A549 (cell line): ENCODE results near the gene CELF2.

Source experiments
- CBX2 ChIP-seq: fragments of 200-600 bp; sonication (generic); IDR thresholded peaks from 2 replicates; pipeline ENCODE4 v1.6.1; 2016; ENCODE audit warnings: low read depth, mild to moderate bottlenecking, borderline replicate concordance
- CBX8 ChIP-seq: fragments of 200-600 bp; sonication (generic); IDR thresholded peaks from 2 replicates; pipeline ENCODE4 v1.6.1; 2016
- CHD2 ChIP-seq: fragments of 150-350 bp; IDR thresholded peaks from 2 replicates; pipeline ENCODE4 v1.6.1; 2014; ENCODE audit warnings: low read length; ENCODE audit not compliant: partially characterized antibody
- CTCF ChIP-seq: fragments of >200 bp; sonication (Bioruptor Twin); formaldehyde crosslinking; IDR thresholded peaks from 3 replicates; pipeline ENCODE4 v1.5.1; 2016
- EP300 ChIP-seq, 2 experiments: fragments of >200 bp; sonication (Bioruptor Twin); formaldehyde crosslinking; IDR thresholded peaks; 2 replicates in 1 of 2; 3 replicates in 1 of 2; pipeline ENCODE4 v1.6.1; 2016 to 2017
- GATA3 ChIP-seq: IDR thresholded peaks from 2 replicates; pipeline ENCODE4 v1.6.1; 2012; ENCODE audit warnings: borderline replicate concordance
- KDM1A ChIP-seq: fragments of 200-600 bp; sonication (generic); IDR thresholded peaks from 2 replicates; pipeline ENCODE4 v1.6.1; 2016; ENCODE audit warnings: low read depth, mild to moderate bottlenecking
- MYC ChIP-seq: IDR thresholded peaks from 2 replicates; pipeline ENCODE4 v1.6.1; 2012; ENCODE audit warnings: mild to moderate bottlenecking, inconsistent platforms, low read length, improper control_type of control experiment, borderline replicate concordance
- REST ChIP-seq: fragments of 200-600 bp; sonication (generic); IDR thresholded peaks from 2 replicates; pipeline ENCODE4 v1.6.1; 2016; ENCODE audit warnings: antibody characterized with exemption, mild to moderate bottlenecking, moderate library complexity
- SMC3 ChIP-seq: fragments of >200 bp; sonication (Bioruptor Twin); formaldehyde crosslinking; IDR thresholded peaks from 3 replicates; pipeline ENCODE4 v1.6.1; 2018; ENCODE audit warnings: inconsistent platforms
- TF ChIP-seq, protein P1 (sequence below): IDR thresholded peaks from 2 replicates; pipeline ENCODE4 v1.6.1; 2012

- TF ChIP-seq CBX2 (no peak), REST (no peak), CHD2 (no peak), CTCF (no peak), CBX8 (no peak), MYC (no peak), KDM1A (no peak), GATA3 (no peak), SMC3 (no peak), EP300 (IDR thresholded peaks at IDR 0.05) (no peak)
- TF ChIP-seq, protein P1, sequence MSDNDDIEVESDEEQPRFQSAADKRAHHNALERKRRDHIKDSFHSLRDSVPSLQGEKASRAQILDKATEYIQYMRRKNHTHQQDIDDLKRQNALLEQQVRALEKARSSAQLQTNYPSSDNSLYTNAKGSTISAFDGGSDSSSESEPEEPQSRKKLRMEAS, result no peak
These were observed 127.8 kb downstream of the CELF2 start for GRCh38 chr10:11145495-11145855.
